ENCODE data around the gene FGF18.
"Not testable (repeated sequence)": the region's sequence is repeated elsewhere in the genome, so short reads cannot be mapped to it uniquely, and the experiment has no call there.

FGF18 gene

GRCh38 chr5:171392585-171393159, 26.8 kb upstream of the FGF18 start:
- no peak for TF ChIP-seq CTCF (conservative IDR thresholded peaks at IDR 0.05; ENCODE audit: low read depth, low read length)
- H3K4me3 ChIP-seq (ENCODE audit: low read length): no peak overlapping the region
- no peak for DNase-seq (ENCODE audit: low read depth)

- DNase-seq (ENCODE audit: low read depth): no peak
- no peak for TF ChIP-seq CTCF (conservative IDR thresholded peaks at IDR 0.05; ENCODE audit: low read depth, low read length)
- no peak overlapping the region for H3K4me3 ChIP-seq (ENCODE audit: low read length)
Measured at GRCh38 chr5:171395042-171395441, 24.4 kb upstream of the FGF18 start.

- H3K4me3 ChIP-seq (ENCODE audit: low read length); DNase-seq (ENCODE audit: low read depth): not testable (repeated sequence)
Measured at GRCh38 chr5:171396583-171396982, 22.9 kb upstream of the FGF18 start.

- no peak for TF ChIP-seq CTCF (conservative IDR thresholded peaks at IDR 0.05; ENCODE audit: low read depth, low read length)
- DNase-seq (ENCODE audit: low read depth): no peak
- no peak overlapping the region for H3K4me3 ChIP-seq (ENCODE audit: low read length)
Measured at GRCh38 chr5:171397190-171397589, 22.3 kb upstream of the FGF18 start.

- no peak for TF ChIP-seq CTCF (conservative IDR thresholded peaks at IDR 0.05; ENCODE audit: low read depth, low read length)
- H3K4me3 ChIP-seq (ENCODE audit: low read length): no peak overlapping the region
- no peak for DNase-seq (ENCODE audit: low read depth)
Measured at GRCh38 chr5:171397599-171397998, 21.8 kb upstream of the FGF18 start.

GRCh38 chr5:171398660-171399059, 20.8 kb upstream of the FGF18 start:
- H3K4me3 ChIP-seq (ENCODE audit: low read length): not testable (repeated sequence)

GRCh38 chr5:171400169-171400568, 19.3 kb upstream of the FGF18 start:
- no peak overlapping the region for H3K4me3 ChIP-seq (ENCODE audit: low read length)
- TF ChIP-seq CTCF (conservative IDR thresholded peaks at IDR 0.05; ENCODE audit: low read depth, low read length): no peak
- no peak for DNase-seq (ENCODE audit: low read depth)

More at GRCh38 chr5:171398660-171399059, 20.8 kb upstream of the FGF18 start:
- not testable (repeated sequence) for DNase-seq (ENCODE audit: low read depth)

GRCh38 chr5:171401167-171401947, 18.1 kb upstream of the FGF18 start:
- TF ChIP-seq CTCF (conservative IDR thresholded peaks at IDR 0.05; ENCODE audit: low read depth, low read length): no peak
- H3K4me3 ChIP-seq (ENCODE audit: low read length): no peak overlapping the region
- DNase-seq (ENCODE audit: low read depth): no peak

- not testable (repeated sequence) for H3K4me3 ChIP-seq (ENCODE audit: low read length); DNase-seq (ENCODE audit: low read depth)
Measured at GRCh38 chr5:171402751-171403150, 16.7 kb upstream of the FGF18 start.

Data from retinal pigment epithelial cell (primary cell).